ENCODE results near the gene PRDM16.

The PRDM16 gene

GRCh38 chr1:3179471-3179870, 110.5 kb downstream of the PRDM16 start:
- ATAC-seq, result no peak
- TF ChIP-seq TSHZ2 (CRISPR knock-in tag; IDR thresholded peaks at IDR 0.05), result no peak
- no peak for TF ChIP-seq SNAI2 (CRISPR knock-in tag; IDR thresholded peaks at IDR 0.05)
- TF ChIP-seq TOX (CRISPR knock-in tag; IDR thresholded peaks at IDR 0.05; ENCODE audit: borderline replicate concordance), result no peak
- TF ChIP-seq ARNTL (CRISPR knock-in tag; IDR thresholded peaks at IDR 0.05; ENCODE audit: borderline replicate concordance, low read depth), result no peak
- no peak for TF ChIP-seq ESRRG (CRISPR knock-in tag; IDR thresholded peaks at IDR 0.05)
- TF ChIP-seq ZFP30 (CRISPR knock-in tag; IDR thresholded peaks at IDR 0.05), result no peak
- TF ChIP-seq CREB5 (CRISPR knock-in tag; IDR thresholded peaks at IDR 0.05; ENCODE audit: low read depth), result no peak
- no peak for TF ChIP-seq OSR1 (CRISPR knock-in tag; IDR thresholded peaks at IDR 0.05)
- TF ChIP-seq ZNF8 (CRISPR knock-in tag; IDR thresholded peaks at IDR 0.05), result no peak
- no peak for TF ChIP-seq CSDC2 (CRISPR knock-in tag; IDR thresholded peaks at IDR 0.05)

- no peak for ATAC-seq
- TF ChIP-seq TSHZ2 (CRISPR knock-in tag; IDR thresholded peaks at IDR 0.05) (no peak), ARNTL (CRISPR knock-in tag; IDR thresholded peaks at IDR 0.05; ENCODE audit: borderline replicate concordance, low read depth) (no peak), ESRRG (CRISPR knock-in tag; IDR thresholded peaks at IDR 0.05) (no peak), CREB5 (CRISPR knock-in tag; IDR thresholded peaks at IDR 0.05; ENCODE audit: low read depth) (no peak)
These were observed 111.9 kb downstream of the PRDM16 start for GRCh38 chr1:3180915-3181314.

GRCh38 chr1:3181956-3182355, 113.0 kb downstream of the PRDM16 start:
- TF ChIP-seq ESRRG (CRISPR knock-in tag; IDR thresholded peaks at IDR 0.05) (no peak), CSDC2 (CRISPR knock-in tag; IDR thresholded peaks at IDR 0.05) (no peak), SNAI2 (CRISPR knock-in tag; IDR thresholded peaks at IDR 0.05) (no peak), TCF4 (CRISPR knock-in tag; IDR thresholded peaks at IDR 0.05; ENCODE audit: borderline replicate concordance) (no peak), POU6F1 (CRISPR knock-in tag; IDR thresholded peaks at IDR 0.05; ENCODE audit: borderline replicate concordance, low read depth) (no peak), ZNF70 (CRISPR knock-in tag; IDR thresholded peaks at IDR 0.05) (no peak), ZFP30 (CRISPR knock-in tag; IDR thresholded peaks at IDR 0.05) (no peak), PATZ1 (CRISPR knock-in tag; IDR thresholded peaks at IDR 0.05; ENCODE audit: borderline replicate concordance) (no peak), CREB5 (CRISPR knock-in tag; IDR thresholded peaks at IDR 0.05; ENCODE audit: low read depth) (no peak), GLIS3 (CRISPR knock-in tag; IDR thresholded peaks at IDR 0.05) (no peak), CSRNP3 (CRISPR knock-in tag; IDR thresholded peaks at IDR 0.05) (no peak), BACH2 (CRISPR knock-in tag; IDR thresholded peaks at IDR 0.05; ENCODE audit: borderline replicate concordance) (no peak), TOX (CRISPR knock-in tag; IDR thresholded peaks at IDR 0.05; ENCODE audit: borderline replicate concordance) (no peak), ISL1 (CRISPR knock-in tag; IDR thresholded peaks at IDR 0.05) (no peak), ZNF565 (CRISPR knock-in tag; conservative IDR thresholded peaks at IDR 0.05; ENCODE audit: low read depth) (no peak), ZFP3 (CRISPR knock-in tag; IDR thresholded peaks at IDR 0.05) (no peak), OSR1 (CRISPR knock-in tag; IDR thresholded peaks at IDR 0.05) (no peak), RARB (CRISPR knock-in tag; IDR thresholded peaks at IDR 0.05) (no peak), PPARA (CRISPR knock-in tag; IDR thresholded peaks at IDR 0.05; ENCODE audit: borderline replicate concordance) (no peak)

More at GRCh38 chr1:3181956-3182355, 113.0 kb downstream of the PRDM16 start:
- ATAC-seq, result no peak
